GM21447 (cell line): Measurements from ENCODE around the gene DNAJA3.
A peak's percentile ranks its signal among the peaks of the same experiment; 100 is the strongest.

Experiments
- ATAC-seq: cut with Tn5 transposase; IDR thresholded peaks from one replicate; pipeline ENCODE4 v1.9.1; 2021; ENCODE audit not compliant: unreplicated experiment

Gene DNAJA3

GRCh38 chr16:4404967-4405696 lies 20.5 kb upstream of the DNAJA3 start:
- ATAC-seq: no peak

GRCh38 chr16:4407543-4408322 lies 17.9 kb upstream of the DNAJA3 start:
- no peak for ATAC-seq

DNA sequence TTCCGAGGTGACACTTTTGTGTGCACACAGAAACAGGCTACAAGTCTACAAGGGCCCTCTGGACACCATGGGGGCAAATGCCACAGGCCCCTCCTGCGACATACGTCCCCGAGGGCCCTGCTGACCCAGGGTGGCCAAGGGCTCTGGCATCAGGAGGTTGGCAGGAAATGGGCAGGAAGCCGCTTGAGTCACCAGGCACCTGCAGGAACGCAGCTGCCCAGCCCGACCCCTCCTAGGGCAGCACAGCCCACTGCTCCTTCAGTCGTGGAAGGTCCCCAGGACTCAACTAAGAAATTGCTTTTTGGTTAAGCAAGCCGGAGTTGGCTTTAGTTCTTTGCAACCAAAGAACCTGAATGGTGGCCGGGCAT lies 17.4 kb upstream of the DNAJA3 start:
- ATAC-seq: no peak

DNA sequence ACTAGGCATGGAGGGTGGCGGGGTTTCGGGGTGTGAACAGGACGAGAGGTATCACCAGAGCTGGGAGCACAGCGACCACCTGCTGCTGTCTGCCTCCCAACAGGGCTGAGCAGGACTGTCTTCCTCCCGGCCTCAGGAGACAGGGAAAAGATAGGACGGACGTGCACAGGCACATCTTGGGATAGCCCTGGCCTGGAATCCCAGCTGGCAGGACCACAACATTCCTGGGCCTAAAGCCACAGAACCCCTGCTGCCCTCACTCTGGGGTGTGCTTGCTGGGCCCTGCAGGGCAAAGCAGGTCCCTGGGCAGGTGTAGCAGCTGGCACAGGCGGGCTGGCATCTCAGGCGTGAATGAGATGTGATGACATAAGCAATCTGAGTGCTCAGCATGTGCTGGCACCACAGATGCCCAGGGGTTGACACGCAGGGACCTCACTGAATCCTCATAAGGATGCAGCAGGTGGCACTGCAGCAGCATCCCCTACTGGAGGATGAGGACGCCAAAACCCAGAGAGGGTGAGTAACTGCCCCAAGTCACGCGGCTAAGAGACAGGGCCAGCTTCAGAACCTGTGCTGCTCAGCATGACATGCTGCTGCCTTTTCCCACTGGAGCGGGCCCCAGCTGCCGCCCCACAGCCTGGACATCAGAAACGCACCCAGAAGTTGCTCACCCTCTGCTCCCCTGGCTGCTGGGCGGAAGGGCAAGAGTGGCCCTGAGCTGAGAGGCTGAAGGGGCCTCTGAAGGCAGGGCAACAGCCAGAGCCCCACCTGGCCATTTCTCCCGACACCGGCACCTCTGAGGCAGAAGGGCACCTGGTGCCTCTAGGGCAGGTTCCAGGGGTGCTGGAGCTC lies 16.4 kb upstream of the DNAJA3 start:
- no peak for ATAC-seq

DNA sequence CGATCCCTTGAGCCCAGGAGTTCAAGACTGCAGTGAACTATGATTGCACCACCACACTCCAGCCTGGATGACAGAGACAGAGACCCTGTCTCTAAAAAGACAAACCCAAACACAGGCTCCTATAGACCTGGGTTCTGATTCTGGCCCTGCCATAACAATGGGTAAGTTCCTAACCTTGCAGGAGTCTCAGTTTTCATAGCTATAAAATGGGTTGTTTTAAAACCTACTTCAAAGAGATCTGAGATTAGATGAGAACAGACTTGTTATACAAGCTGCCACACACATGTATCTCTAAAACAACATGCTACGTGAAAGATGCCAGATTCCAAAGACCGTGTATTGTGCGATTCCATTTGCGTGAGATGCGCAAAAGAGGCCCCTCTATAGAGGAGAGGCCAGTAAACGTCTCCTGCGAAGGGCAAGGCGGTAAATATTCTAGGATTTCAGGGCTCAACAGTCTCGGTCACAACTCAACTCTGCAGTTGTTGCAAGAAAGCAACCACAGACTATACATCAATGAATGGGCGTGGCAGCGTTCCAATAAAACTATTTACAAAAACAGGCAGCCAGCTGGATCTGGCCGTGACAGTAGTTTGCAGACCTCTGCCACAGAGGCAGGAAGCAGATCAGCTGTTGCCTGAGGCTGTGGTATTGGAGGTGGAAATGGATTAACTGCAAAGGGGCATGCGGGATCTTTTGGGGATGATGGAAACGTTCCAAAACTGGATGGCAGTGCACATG lies 15.2 kb upstream of the DNAJA3 start:
- ATAC-seq: no peak

DNA sequence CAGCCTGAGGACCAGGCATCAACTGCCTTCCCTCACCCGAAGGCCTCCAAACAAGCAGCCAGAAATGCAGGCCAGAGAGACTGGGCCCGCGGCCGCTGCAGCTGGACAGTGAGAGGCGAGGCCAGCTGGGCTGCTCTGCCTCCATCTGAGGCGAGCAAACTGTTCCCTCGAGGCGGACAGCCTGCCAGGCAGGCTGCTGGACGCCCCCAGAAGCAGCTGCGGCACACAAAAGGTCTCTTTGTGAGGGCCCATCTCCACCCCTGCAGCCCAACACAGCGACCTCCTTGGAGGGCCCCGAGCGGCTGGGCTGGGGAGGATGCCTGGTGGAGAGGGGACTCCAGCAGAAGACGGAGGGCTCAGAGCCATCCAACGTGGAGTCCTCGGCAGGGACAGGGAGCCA lies 14.0 kb upstream of the DNAJA3 start:
- ATAC-seq: no peak

- ATAC-seq: no peak
Measured at GRCh38 chr16:4412159-4412558, 13.5 kb upstream of the DNAJA3 start.

GRCh38 chr16:4412854-4413253 lies 12.8 kb upstream of the DNAJA3 start:
- ATAC-seq: no peak

DNA sequence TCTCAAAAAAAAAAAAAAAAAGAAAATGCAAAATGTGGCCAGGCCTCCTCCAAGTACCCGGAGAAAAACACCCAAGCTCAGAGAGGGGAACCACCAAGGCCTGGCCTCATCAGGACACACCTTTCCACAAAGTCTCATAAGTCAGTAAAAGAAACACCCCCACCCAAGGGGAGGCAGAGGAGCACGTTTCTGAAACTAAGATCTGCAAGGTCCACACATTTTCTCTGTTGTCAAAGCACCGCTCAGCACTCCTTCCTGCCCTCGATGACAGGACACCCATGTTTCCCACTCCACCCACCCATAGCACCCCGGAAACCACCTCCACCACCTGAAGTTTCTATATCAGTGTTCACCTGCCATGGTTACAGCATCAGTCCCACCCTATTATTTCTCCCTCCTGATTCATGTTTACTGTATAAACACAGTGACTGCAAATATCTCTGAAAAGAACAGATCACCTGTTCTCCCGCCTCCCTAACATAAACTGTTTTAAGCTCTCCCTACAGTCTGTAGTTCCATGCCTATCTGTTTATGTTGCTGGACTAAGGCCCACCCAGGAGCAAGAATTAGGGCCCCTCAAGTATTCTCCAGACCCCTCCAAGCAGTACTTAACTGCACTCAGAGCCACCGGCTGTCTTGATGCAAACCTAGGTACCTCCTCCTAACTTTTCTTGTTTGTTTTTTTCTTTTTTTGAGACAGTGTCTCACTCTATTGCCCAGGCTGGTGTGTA lies 11.3 kb upstream of the DNAJA3 start:
- ATAC-seq: peak; percentile 70

DNA sequence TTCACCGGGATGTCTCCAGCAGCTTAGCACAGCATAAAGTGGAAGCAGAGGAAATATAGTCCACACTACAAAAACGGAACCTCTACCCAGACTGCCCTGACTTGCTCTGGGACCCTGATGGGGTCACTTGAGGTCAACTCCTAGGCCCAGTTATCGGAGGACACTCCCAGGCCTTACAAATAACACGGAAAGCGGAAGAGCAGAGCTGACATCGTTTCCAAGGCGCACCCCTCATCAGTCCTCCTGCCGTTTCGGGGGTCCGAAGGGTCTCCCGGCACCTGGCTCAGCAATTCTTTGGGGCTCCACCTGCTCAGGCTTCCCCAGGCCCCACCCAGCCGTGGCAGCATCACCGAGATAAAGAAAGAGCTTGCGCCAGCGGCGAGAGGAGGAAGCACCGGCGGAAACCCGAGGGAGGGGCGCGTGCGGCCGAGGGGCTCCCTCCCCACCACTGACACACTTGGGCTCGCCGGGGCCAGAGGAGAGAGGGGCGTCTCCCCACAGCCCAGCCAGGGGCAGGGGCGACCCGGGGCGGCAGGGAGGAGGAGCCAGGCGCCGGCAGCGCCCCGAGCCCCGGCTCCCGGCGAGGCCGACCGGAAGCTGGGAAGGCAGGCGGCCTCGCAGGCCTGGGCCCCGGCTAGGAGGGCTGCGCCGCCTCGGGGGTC lies 10.0 kb upstream of the DNAJA3 start:
- ATAC-seq: no peak

GRCh38 chr16:4416200-4417032 lies 9.3 kb upstream of the DNAJA3 start, which contains the start of gene CORO7:
TSS of gene CORO7 (minus strand) at chr16:4416596. CDS start at chr16:4416518, 78 bp downstream.
- peak; percentile 46 for ATAC-seq

- ATAC-seq: no peak
Measured at GRCh38 chr16:4419402-4419959, 6.2 kb upstream of the DNAJA3 start.

DNA sequence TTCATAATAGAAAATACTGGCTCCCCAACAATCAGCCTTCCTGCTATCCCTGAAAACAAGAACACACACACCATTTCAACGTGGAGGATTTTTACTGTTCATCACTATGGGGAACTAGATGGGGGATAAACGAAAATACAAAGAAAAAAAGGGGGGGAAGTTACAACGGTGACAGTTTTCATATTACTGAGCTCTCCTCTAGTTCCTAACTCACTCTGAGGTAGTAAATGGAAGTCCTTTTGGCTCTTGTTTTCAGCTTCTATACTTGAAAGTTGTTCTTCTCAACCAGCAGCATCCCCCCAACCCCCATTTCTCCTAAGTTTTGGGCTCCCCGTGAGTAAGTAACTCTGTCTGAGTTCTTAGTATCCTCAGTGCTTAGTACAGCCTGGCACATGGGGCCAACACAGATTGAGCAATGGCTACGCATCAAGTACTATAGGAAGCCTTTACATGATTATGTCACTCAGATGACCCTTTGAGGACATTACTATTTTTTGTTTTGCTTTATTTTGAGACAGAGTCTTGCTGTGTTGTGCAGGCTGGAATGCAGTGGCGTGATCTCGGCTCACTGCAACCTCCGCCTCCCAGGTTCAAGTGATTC lies 5.1 kb upstream of the DNAJA3 start:
- ATAC-seq: no peak

DNA sequence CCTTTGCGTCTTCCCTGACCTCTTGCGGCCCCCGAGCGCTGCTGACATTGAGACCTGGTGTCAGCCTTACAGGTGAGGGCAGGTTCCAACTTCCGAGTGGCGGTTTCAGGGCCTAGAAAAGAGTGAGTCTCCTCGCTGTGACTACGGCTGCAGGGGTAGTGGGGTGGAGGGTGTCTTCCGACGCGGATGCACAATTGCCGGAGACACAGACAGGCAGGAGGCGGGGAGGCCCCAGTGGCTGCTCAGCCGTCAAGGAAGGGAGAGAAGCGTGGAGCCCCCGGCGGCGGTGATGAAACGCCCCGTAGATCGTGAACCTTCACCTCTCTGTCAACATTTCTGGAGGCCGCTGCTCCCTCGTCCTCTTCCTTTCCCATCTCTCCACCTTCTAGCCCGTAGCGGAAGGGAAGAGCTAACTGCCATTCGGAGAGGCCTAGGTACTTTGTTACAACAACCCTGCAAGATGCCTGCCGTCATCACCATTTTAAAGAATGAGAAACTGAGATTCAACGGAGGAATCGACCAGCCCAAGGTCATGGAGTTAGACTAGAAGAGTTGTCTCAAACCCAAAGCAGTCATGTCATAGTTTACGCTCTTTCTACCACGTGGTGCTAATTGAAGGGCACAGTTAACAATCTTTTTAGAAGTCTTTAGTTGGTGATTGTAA lies 485 bp downstream of the DNAJA3 start:
- ATAC-seq: peak; percentile 30

DNA sequence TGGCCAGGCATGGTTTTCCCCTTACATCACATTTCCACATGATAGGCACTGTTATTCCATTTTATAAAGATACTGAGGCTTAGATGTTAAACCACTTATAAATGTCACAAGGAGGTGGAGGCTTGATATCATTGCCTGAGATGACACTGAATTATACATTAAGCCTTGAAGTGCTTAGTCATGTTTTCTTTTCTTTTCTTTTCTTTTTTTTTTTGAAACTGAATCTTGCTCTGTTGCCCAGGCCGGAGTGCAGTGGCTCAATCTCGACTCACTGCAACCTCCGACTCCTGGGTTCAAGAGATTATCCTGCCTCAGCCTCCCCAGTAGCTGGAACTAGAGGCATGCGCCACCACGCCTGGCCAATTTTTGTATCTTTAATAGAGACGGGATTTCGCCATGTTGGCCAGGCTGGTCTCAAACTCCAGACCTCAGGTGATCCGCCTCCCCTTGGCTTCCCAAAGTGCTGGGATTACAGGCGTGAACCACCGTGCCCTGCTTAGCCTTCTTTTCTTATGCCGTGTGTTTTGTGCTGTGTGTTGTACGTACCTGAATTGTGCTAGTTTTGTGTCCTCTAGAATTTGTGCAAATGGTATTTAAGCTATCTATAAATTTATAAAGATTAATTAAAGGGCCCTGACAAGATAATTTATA lies 1.2 kb downstream of the DNAJA3 start:
- no peak for ATAC-seq

- ATAC-seq: no peak
Measured at GRCh38 chr16:4428500-4428899, 2.8 kb downstream of the DNAJA3 start.

GRCh38 chr16:4431023-4431422 lies 5.4 kb downstream of the DNAJA3 start:
- no peak for ATAC-seq
